ENCODE measurements around the gene MAGEA9. TPM values are rescaled to one million over a fixed set of nuclear protein-coding genes. Genes with fewer than 3 reads are reported as not detected.

The MAGEA9 gene
- total RNA-seq, 4 donors from 2014 or later, result not detected

GRCh38 chrX:149818652-149819051, 36.9 kb downstream of the MAGEA9 start:
- intact Hi-C loops (cut with DNase I), result no loop called here
- TF ChIP-seq CTCF (IDR thresholded peaks at IDR 0.05) (no peak), POLR2A (IDR thresholded peaks at IDR 0.05) (no peak)
- 81% methylated on average over 1 of the region's 1 CpG for WGBS, 2 donors

GRCh38 chrX:149819371-149819770, 37.6 kb downstream of the MAGEA9 start:
- H3K4me1 ChIP-seq, result no peaks in the 10 kb centered on the region
- intact Hi-C loops (cut with DNase I), result no loop called here
- no peak for TF ChIP-seq CTCF (IDR thresholded peaks at IDR 0.05)
- TF ChIP-seq POLR2A (IDR thresholded peaks at IDR 0.05), result no peak
- H3K9me3 ChIP-seq, result no peaks in the 10 kb centered on the region
- no peak for DNase-seq
- no peaks in the 10 kb centered on the region for H3K27me3 ChIP-seq
- 71 to 84% methylated on average over 2 of the region's 2 CpGs for WGBS, 2 donors
- no peak overlapping the region for H3K4me3 ChIP-seq (replicated peaks in 1 of 3)
- no peaks in the 10 kb centered on the region for H3K36me3 ChIP-seq
- H3K27ac ChIP-seq, result no peak overlapping the region

More at GRCh38 chrX:149818652-149819051, 36.9 kb downstream of the MAGEA9 start:
- no peaks in the 10 kb centered on the region for H3K27me3 ChIP-seq
- H3K4me1 ChIP-seq, result no peaks in the 10 kb centered on the region
- no peaks in the 10 kb centered on the region for H3K36me3 ChIP-seq
- H3K27ac ChIP-seq, result no peak overlapping the region
- H3K4me3 ChIP-seq (replicated peaks in 1 of 3), result no peak overlapping the region
- no peak for DNase-seq
- H3K9me3 ChIP-seq, result no peaks in the 10 kb centered on the region

GRCh38 chrX:149825424-149825823, 43.7 kb downstream of the MAGEA9 start:
- no peaks in the 10 kb centered on the region for H3K9me3 ChIP-seq
- peak; percentile 43 to 51 for DNase-seq
- intact Hi-C loops (cut with DNase I), result no loop called here
- H3K27ac ChIP-seq, result no peak overlapping the region
- no peaks in the 10 kb centered on the region for H3K27me3 ChIP-seq
- 13% methylated on average over 2 to 3 of the region's 3 CpGs for WGBS, 2 donors
- H3K36me3 ChIP-seq, result no peaks in the 10 kb centered on the region
- H3K4me3 ChIP-seq (replicated peaks in 1 of 3), result no peak overlapping the region
- no peaks in the 10 kb centered on the region for H3K4me1 ChIP-seq
- no peak for TF ChIP-seq POLR2A (IDR thresholded peaks at IDR 0.05)
- TF ChIP-seq CTCF (IDR thresholded peaks at IDR 0.05), result peak in 4 of 6 experiments; percentile 12 to 42 (median 25)

- intact Hi-C loops (cut with DNase I), result no loop called here
- H3K27ac ChIP-seq, result no peak overlapping the region
Observed at GRCh38 chrX:149827254-149827653, 45.5 kb downstream of the MAGEA9 start.

GRCh38 chrX:149829751-149830191, 48.0 kb downstream of the MAGEA9 start:
- DNase-seq, result no peak
- Histone ChIP-seq H3K4me3 (replicated peaks in 1 of 3) (no peak overlapping the region), H3K27ac (no peak overlapping the region), H3K27me3 (no peaks in the 10 kb centered on the region), H3K36me3 (no peaks in the 10 kb centered on the region), H3K4me1 (no peaks in the 10 kb centered on the region), H3K9me3 (no peaks in the 10 kb centered on the region)
- intact Hi-C loops (cut with DNase I), result no loop called here
- no peak for TF ChIP-seq CTCF (IDR thresholded peaks at IDR 0.05)
- TF ChIP-seq POLR2A (IDR thresholded peaks at IDR 0.05), result no peak
- 35 to 39% methylated on average over 3 of the region's 3 CpGs for WGBS, 2 donors

More at GRCh38 chrX:149827254-149827653, 45.5 kb downstream of the MAGEA9 start:
- no peak overlapping the region for H3K4me3 ChIP-seq (replicated peaks in 1 of 3)
- no peaks in the 10 kb centered on the region for H3K36me3 ChIP-seq
- no peak for DNase-seq
- H3K4me1 ChIP-seq, result no peaks in the 10 kb centered on the region
- 76 to 93% methylated on average over 1 of the region's 1 CpG for WGBS, 2 donors
- H3K27me3 ChIP-seq, result no peaks in the 10 kb centered on the region
- TF ChIP-seq POLR2A (IDR thresholded peaks at IDR 0.05) (no peak), CTCF (IDR thresholded peaks at IDR 0.05) (no peak)
- H3K9me3 ChIP-seq, result no peaks in the 10 kb centered on the region
